Measurements from ENCODE around the gene TTC16.

GRCh38 chr9:127683723-127684122 is 32.2 kb upstream of the TTC16 start:
- TF ChIP-seq CTCF (IDR thresholded peaks at IDR 0.05) (no peak), POLR2A (IDR thresholded peaks at IDR 0.05) (no peak), POLR2AphosphoS5 (IDR thresholded peaks at IDR 0.05) (no peak), EP300 (IDR thresholded peaks at IDR 0.05) (no peak)
